Stimulated activated CD4-positive, alpha-beta T cell treated with anti-CD3 and anti-CD28 coated beads, Interleukin-1b, Interleukin-23, amount 100 ng/mL, for 48 hours (primary cell): Measurements from ENCODE around the gene USP6NL.
"Not testable (repeated sequence)": the region's sequence is repeated elsewhere in the genome, so short reads cannot be mapped to it uniquely, and the experiment has no call there.

Experiments used
- DNase-seq: peaks from one replicate; pipeline ENCODE4 v3.0.0-alpha.2; 2020

The USP6NL gene

GRCh38 chr10:11511321-11511720 lies 100.1 kb downstream of the USP6NL start:
- no peak for DNase-seq

DNA sequence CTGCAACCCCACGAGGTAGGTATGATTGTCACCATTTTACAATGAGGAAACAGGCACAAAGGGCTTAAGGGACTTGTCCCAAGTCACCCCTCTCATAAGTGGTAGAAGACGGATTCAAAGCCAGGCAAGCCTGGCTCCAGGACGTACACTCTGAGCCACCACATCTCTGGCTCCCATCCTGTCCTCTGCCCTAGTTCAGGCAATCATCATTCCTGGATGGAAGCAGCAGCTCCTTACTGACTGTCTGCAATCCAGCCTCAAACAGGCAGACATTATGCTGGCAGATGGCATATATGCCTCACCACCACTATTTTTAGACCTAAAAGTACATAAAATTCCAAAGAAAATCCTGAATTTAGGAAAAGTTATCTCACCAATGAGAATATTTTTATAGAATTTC lies 100.7 kb downstream of the USP6NL start:
- no peak for DNase-seq

GRCh38 chr10:11510281-11510680 lies 101.2 kb downstream of the USP6NL start:
- DNase-seq = no peak

DNA sequence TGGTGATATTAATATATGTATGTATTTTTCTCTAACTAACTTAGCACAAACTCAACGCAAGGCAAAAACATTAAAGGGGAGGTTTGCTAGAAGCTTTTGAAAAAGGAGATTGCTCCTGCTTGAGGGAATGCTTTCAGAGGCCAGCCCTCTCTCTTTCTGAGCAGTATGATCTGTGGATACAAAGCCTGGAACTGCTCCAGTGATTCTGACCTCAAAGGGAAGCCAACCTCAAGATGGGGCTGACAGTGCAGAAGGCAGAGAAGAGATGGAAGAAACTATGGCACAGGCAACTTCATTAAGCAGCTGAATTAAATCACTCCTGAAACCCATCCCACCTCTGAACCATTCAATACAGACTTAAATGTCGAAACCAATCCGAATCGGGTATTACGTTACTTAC lies 102.4 kb downstream of the USP6NL start:
- DNase-seq = no peak

DNA sequence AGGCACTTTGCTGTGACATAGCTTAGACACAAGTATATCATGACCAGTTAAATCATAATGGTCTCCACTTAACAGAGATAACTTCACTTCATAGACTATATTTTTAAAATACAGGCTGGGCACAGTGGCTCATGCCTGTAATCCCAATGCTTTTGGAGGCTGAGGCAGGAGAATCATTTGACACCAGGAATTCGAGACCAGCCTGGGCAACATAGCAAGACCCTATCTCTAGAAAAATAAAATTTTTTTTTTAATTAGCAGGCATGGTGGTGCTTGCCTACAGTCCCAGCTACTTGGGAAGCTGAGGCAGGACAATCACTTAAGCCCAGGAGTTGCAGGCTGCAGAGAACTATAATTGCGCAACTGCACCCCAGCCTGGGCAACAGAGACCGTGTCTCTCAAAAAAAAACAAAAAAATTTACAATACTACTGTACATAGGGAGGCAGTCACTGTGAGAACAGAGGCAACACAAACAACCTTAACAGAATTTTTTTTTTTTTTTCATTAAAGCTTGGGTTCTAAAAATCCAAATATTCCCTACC lies 105.1 kb downstream of the USP6NL start:
- DNase-seq = no peak

GRCh38 chr10:11505639-11506038 lies 105.8 kb downstream of the USP6NL start:
- peak; percentile 61 for DNase-seq

DNA sequence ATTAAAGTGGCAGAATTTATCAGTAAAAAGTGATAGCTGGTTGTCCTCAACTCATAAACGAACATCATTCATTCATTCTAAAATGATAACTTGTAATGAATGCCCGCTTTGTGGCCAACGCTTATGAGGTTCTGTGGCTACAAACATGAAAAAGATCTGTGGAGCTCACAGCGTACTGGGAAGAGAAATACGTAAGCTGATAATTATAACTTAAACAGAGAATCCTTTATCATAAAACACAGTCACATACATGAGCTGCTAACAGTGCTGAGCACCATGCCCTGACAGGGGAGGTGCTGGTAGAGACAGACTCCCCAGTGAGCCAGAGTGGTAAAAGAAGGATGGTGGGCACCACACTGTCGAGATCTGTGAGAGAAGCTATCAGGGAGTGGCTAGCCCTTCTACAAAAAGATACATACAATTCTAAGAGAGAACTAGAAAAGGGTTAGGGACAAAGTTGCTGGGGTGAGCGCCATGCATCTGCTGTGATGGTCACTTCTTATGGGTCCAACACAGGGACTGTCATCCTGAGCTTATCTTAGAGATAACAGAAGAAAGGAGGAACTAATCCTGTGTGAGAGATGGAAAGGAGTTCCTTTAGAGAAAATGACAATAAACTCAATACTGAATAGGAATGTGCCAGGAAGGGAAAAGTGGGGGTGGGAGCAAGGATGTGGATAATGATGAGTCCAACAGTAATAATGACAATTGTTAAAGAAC lies 106.7 kb downstream of the USP6NL start:
- DNase-seq = no peak

DNA sequence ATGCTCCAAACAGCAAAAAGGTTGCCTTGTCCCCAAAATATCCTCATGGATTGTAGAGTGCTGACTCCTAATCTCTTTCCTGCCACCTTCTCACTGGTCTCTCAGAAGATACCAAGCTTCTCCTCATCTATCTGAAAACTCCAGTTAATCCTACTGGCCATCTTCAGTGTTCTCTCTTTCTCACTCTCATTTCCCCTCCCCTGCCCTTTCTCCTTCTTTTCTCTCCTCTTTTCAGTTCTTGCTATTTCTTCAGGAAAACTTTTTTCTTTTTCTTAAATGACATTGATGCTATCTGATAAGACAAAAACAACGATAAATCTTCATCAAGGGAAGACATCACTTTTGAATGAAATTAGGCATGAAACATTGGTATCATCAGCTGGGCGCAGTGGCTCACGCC lies 109.8 kb downstream of the USP6NL start:
- DNase-seq = no peak

GRCh38 chr10:11499425-11500071 lies 111.9 kb downstream of the USP6NL start:
- DNase-seq = no peak

GRCh38 chr10:11498399-11498798 lies 113.1 kb downstream of the USP6NL start:
- DNase-seq = no peak

DNA sequence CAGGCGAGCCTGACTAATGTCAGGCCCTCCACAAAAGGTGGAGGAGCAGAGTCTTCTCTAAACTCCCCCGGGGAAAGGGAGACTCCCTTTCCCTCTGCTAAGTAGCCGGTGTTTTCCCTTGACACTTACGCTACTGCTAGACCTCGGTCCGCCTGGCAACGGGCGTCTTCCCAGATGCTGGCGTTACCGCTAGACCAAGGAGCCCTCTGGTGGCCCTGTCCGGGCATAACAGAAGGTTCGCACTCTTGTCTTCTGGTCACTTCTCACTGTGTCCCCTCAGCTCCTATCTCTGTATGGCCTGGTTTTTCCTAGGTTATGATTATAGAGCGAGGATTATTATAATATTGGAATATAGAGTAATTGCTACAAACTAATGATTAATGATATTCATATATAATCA lies 116.5 kb downstream of the USP6NL start:
- DNase-seq = not testable (repeated sequence)

GRCh38 chr10:11493646-11494045 lies 117.8 kb downstream of the USP6NL start:
- no peak for DNase-seq

GRCh38 chr10:11491087-11491486 lies 120.4 kb downstream of the USP6NL start:
- no peak for DNase-seq

DNA sequence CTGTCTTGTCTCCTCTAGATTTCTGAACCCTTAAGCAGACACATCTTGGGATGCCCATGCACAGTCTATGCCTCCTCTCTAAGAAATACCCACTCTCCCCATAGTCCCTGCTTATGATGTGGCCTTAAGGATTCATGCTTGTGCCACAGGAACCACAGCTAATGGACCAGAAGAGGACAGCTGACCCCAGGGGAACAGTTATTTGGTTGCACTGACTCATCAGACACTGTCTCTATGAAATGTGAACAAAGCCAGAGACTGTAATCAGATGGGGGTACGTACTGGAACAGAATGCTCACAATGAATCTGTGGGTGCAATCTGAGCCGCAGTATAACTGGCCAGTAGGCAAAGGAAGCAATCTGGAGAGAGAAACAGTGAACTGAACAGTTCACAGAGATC lies 121.9 kb downstream of the USP6NL start:
- no peak for DNase-seq

DNA sequence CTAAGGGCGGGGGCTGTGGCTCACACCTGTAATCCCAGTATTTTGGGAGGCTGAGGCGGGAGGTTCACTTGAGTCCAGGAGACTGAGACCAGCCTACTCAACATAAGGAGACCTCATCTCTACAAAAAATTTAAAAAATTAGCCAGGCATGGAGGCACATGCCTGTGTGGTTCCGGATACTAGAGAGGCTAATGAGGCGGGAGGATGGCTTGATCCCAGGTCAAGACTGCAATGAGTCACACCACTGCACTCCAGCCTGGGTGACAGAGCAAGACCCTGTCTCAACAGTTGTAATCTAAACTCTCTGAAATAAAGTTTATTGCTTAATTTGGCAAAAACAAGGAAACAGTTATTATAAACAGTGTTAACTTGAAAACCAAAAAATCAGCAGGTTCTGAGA lies 123.3 kb downstream of the USP6NL start:
- no peak for DNase-seq

DNA sequence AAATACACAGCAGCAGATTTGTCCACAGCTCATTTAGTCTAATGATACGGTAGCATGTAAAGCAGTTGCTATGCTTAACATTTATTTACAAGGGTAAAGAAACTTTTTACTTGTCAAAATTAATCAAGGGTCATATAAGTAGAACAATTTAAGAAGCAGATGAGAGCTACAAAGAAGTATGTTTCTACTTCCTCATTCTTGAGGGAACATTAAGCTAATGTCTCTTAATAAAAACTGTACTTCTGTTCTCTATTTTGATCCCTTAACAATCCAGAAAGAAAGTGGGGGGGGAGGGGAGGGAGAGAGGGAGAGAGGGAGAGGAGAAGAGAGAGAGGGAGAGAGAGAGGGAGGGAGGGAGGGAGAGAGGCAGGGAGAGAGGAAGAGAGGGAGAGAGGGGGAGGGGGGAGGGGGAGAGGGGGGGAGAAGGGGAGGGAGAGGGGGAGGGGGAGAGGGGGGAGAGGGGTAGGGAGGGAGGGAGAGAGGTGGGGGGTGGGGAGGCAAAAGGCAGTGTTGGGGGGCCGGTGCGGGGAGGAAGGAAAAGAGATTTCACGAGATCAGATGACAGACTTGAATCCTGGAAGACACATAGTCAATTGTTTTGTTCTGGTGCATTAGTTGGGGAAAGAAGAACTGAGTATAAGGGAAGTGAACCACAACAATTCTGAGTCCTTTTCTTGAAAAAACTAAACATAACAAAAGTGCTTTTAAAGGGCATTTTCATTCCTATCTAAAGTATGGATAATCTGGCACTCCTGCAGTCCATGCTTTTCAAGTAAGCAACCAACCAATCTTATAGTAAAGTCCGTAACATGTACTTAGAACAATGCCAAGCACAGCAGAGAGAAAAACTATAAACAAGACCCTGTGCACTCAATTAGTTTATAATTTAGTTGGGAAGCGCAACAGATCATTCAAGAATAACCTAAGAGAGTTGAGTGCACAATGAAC lies 128.0 kb downstream of the USP6NL start:
- DNase-seq = no peak

- DNase-seq = no peak
Observed at GRCh38 chr10:11482306-11482705, 129.1 kb downstream of the USP6NL start.

- no peak for DNase-seq
Observed at GRCh38 chr10:11480687-11481086, 130.8 kb downstream of the USP6NL start.

DNA sequence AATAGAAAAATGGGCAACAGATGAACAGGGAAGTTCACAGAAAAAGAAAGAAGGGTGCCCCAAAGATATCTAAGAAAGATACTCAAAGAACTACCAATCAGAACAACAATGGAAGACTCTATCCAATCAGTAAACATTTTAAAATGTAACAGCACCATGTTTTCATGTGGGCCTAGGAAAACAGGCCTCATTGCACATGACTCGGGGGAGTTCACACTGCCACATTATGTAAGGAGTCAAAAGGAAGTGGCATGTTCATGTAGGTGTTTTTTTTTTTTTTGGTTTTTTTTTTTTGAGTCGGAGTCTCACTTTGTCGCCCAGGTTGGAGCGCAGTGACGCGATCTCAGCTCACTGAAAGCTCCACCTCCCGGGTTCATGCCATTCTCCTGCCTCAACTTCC lies 132.2 kb downstream of the USP6NL start:
- DNase-seq = no peak

DNA sequence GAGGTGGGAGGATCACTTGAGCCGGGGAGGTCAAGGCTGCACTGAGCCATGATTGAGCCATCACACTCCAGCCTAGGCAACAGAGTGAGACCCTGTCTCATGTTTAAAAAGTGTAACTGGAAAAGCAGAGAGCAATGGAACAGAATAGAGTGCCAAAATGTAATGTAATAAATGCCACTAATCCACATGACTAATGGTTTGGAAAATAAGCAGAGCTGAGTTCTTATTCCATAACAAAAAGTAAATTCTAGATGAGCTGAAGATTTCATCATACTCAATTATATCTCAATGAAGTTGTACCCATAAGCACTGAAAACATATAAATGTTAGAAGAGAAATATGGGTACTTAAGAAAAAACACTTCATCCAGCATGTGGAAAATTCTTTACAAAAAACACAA lies 132.6 kb downstream of the USP6NL start:
- DNase-seq = no peak

DNA sequence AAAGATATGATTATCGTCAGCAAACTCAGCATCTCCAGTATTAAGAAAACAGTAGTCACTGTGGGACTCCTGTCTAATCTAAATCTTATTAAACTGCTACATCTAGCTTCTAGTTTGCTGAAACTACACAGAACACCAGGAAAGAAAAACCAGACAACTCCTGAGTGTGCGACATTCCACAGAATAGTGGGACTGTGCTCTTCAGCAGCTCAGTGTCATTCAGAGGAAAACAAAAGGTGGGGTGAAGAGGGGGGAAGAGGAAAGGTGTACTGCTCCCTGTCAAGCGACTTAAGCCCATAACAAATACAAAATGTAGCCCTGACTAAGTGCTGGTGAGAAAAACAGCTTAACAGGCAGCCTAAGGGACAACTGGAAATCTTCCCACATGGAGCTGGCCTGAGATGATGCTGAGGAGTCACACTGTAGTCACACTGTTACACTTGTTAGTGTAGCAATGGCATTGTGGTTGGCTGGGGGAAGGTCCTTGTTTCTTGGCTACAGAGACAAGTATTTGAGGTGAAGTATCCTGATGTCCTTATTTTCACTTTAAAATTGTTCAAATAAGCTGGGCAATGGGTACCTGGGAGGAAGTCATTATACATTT lies 135.5 kb downstream of the USP6NL start:
- DNase-seq = no peak

GRCh38 chr10:11473128-11473760 lies 138.2 kb downstream of the USP6NL start:
- no peak for DNase-seq
